Measurements from ENCODE around the gene NUMA1.

DNA sequence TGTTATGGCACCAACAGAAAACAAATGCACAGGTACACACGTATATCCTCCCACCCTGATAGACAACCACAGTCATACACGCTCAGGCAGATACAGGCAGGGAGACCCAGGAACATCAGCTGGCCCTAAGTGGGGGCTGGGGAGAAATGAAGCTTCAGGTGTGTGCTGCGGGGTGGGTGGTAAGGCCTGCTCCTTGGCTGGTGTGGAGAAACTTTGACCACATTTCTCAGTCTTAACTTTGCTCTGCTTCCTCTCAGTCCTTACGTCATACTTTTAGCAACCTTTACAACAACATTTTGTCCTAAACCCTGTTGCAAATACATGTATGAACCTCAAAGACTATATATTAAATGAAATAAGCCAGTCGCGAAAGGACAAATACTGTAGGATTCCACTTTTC lies 38.9 kb upstream of the NUMA1 start:
- no peak for TF ChIP-seq POLR2A (IDR thresholded peaks at IDR 0.05)
- TF ChIP-seq, protein P1, sequence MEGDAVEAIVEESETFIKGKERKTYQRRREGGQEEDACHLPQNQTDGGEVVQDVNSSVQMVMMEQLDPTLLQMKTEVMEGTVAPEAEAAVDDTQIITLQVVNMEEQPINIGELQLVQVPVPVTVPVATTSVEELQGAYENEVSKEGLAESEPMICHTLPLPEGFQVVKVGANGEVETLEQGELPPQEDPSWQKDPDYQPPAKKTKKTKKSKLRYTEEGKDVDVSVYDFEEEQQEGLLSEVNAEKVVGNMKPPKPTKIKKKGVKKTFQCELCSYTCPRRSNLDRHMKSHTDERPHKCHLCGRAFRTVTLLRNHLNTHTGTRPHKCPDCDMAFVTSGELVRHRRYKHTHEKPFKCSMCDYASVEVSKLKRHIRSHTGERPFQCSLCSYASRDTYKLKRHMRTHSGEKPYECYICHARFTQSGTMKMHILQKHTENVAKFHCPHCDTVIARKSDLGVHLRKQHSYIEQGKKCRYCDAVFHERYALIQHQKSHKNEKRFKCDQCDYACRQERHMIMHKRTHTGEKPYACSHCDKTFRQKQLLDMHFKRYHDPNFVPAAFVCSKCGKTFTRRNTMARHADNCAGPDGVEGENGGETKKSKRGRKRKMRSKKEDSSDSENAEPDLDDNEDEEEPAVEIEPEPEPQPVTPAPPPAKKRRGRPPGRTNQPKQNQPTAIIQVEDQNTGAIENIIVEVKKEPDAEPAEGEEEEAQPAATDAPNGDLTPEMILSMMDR (IDR thresholded peaks at IDR 0.05), result no peak
